AG09309 (cell line): ENCODE data around the gene RNF123.

Source experiments
- DNase-seq: peaks from one replicate; pipeline ENCODE4 v3.0.0-alpha.2; 2010; ENCODE audit warnings: low read depth
- H3K4me3 ChIP-seq: 2 replicates; pipeline ENCODE4 v1.5.1; 2011; ENCODE audit warnings: mild to moderate bottlenecking, low read depth, low read length, moderate library complexity; ENCODE audit not compliant: control insufficient read depth
- TF ChIP-seq, protein P1 (sequence below): IDR thresholded peaks from 2 replicates; pipeline ENCODE4 v1.5.1; 2011; ENCODE audit warnings: mild to moderate bottlenecking, low read depth, low read length, inconsistent platforms; ENCODE audit not compliant: insufficient read depth, control insufficient read depth; ENCODE audit errors: missing control alignments

Gene RNF123

GRCh38 chr3:49757197-49757596, 67.8 kb downstream of the RNF123 start:
- TF ChIP-seq, protein P1, sequence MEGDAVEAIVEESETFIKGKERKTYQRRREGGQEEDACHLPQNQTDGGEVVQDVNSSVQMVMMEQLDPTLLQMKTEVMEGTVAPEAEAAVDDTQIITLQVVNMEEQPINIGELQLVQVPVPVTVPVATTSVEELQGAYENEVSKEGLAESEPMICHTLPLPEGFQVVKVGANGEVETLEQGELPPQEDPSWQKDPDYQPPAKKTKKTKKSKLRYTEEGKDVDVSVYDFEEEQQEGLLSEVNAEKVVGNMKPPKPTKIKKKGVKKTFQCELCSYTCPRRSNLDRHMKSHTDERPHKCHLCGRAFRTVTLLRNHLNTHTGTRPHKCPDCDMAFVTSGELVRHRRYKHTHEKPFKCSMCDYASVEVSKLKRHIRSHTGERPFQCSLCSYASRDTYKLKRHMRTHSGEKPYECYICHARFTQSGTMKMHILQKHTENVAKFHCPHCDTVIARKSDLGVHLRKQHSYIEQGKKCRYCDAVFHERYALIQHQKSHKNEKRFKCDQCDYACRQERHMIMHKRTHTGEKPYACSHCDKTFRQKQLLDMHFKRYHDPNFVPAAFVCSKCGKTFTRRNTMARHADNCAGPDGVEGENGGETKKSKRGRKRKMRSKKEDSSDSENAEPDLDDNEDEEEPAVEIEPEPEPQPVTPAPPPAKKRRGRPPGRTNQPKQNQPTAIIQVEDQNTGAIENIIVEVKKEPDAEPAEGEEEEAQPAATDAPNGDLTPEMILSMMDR: no peak
- no peak overlapping the region for H3K4me3 ChIP-seq
- no peak for DNase-seq

- no peak overlapping the region for H3K4me3 ChIP-seq
- TF ChIP-seq, protein P1: no peak
- no peak for DNase-seq
Measured at GRCh38 chr3:49759226-49759625, 69.9 kb downstream of the RNF123 start.

DNA sequence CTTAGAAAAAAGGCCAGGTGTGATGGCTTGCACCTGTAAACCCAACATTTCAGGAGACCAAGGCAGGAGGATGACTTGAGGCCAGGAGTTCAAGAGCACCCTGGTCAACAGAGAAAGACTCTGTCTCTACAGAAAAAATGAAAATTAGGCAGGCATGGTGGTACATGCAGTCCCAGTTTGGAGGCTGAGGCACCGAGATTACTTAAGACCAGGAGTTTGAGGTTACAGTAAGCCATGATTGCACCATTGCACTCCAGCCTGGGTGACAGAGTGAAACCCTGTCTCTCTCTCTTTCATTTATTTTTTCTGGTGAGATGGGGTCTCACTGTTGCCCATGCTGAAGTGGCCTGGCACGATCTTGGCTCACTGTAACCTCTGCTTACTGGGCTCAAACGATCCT, 72.3 kb downstream of the RNF123 start:
- TF ChIP-seq, protein P1: no peak
- DNase-seq: no peak
- no peak overlapping the region for H3K4me3 ChIP-seq

- TF ChIP-seq, protein P1: no peak
- H3K4me3 ChIP-seq: no peak overlapping the region
- no peak for DNase-seq
Measured at GRCh38 chr3:49763981-49764380, 74.6 kb downstream of the RNF123 start.

DNA sequence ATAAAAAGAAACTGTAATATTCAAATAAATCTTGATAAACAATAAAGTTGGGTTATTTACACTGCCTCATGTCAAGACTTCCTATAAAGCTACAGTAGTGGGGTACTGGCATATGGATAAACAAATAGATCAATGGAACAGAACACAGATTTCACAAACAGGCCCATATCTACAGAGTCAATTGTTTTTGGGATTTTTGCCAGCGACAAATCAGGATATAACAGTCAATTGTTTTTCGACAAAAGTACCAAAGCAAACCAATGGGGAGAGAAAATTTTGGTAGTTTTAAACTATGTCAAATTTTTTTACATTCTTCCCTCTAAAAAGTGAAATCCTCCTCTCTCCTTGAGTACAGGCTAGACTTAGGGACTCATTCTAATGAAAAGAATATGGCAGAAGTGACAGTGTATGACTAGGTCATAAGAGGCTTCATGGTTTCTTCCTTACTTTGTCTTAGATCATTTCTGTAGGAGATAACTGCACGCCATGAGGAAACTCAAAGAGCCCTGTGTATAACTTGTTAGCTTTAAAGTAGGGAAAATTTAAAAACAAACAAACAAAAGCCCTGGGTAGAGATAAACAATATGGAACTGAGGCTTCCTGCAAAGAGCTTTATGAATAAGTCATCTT, 80.0 kb downstream of the RNF123 start:
- TF ChIP-seq, protein P1: no peak
- no peak for DNase-seq
- H3K4me3 ChIP-seq: no peak overlapping the region

DNA sequence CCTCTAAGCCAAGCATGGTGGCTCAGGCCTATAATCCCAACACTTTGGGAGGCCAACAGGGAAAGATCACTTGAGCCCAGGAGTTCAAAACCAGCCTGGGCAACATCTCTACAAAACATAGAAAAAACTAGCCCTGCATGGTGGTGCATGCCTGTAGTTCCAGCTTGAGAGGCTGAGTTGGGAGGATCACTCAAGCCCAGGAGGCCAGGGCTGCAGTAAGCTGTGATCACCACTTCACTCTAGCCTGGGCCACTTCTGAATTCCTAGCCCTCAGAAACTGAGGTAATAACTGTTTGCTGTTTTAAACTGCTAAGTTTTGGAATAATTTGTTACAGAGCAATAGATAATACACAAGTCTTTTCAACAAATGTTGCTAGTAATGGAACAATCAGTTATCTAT, 80.6 kb downstream of the RNF123 start:
- no peak overlapping the region for H3K4me3 ChIP-seq
- TF ChIP-seq, protein P1: no peak
- DNase-seq: no peak
